Lung (tissue), 12 donors: ENCODE data around the gene C3orf18. TPM values are rescaled to one million over a fixed set of nuclear protein-coding genes. Genes with fewer than 3 reads are reported as not detected.
A peak's percentile ranks its signal among the peaks of the same experiment; 100 is the strongest.

Source experiments
- ATAC-seq: fragments of 200-7000 bp; cut with Tn5 transposase; one replicate; pipeline ENCODE4 v1.9.1; 2020; ENCODE audit warnings: moderate number of reproducible peaks; ENCODE audit not compliant: insufficient read depth, low FRiP score
- DNase-seq, 3 donors: peaks; one replicate each; pipeline ENCODE4 v3.0.0-alpha.2; 2013 to 2017
- H3K27ac ChIP-seq, 2 donors: one replicate each; pipeline ENCODE4 v1.5.1; 2013; ENCODE audit warnings: mild to moderate bottlenecking in 2 of 2, moderate library complexity in 2 of 2, control low read depth in 1 of 2, inconsistent platforms in 1 of 2, low read depth in 1 of 2, low read length in 1 of 2
- H3K27me3 ChIP-seq, 3 donors: one replicate each; pipeline ENCODE4 v1.5.1; 2013; ENCODE audit warnings: low read length in 2 of 3; ENCODE audit not compliant: control insufficient read depth in 3 of 3, insufficient read depth in 3 of 3
- H3K36me3 ChIP-seq, 4 donors: one replicate each; pipeline ENCODE4 v1.5.1; 2013; ENCODE audit warnings: low read length in 4 of 4, mild to moderate bottlenecking in 1 of 4, moderate library complexity in 1 of 4; ENCODE audit not compliant: control insufficient read depth in 4 of 4, insufficient read depth in 4 of 4
- H3K4me1 ChIP-seq, 5 donors: one replicate each; pipeline ENCODE4 v1.5.1; 2013; ENCODE audit warnings: low read length in 5 of 5, mild to moderate bottlenecking in 2 of 5, moderate library complexity in 1 of 5; ENCODE audit not compliant: control insufficient read depth in 5 of 5, insufficient read depth in 5 of 5
- H3K4me3 ChIP-seq: one replicate; pipeline ENCODE4 v1.5.1; 2013; ENCODE audit warnings: mild to moderate bottlenecking, control low read depth, moderate library complexity
- H3K9ac ChIP-seq, 2 donors: one replicate each; pipeline ENCODE4 v1.5.1; 2013; ENCODE audit warnings: low read length in 2 of 2, control low read depth in 1 of 2; ENCODE audit not compliant: insufficient read depth in 1 of 2
- H3K9me3 ChIP-seq, 4 donors: one replicate each; pipeline ENCODE4 v1.5.1; 2013; ENCODE audit warnings: low read length in 3 of 4, mild to moderate bottlenecking in 1 of 4, moderate library complexity in 1 of 4; ENCODE audit not compliant: control insufficient read depth in 4 of 4, insufficient read depth in 3 of 4
- CTCF ChIP-seq: IDR thresholded peaks from 2 replicates; pipeline ENCODE4 v1.5.1; 2012; ENCODE audit warnings: mild to moderate bottlenecking; ENCODE audit errors: control extremely low read depth, extremely low read depth
- WGBS, 2 donors: extraction: QIAGEN DNeasy Blood & Tissue Kit; methylation state at CpG; one replicate each; pipeline ENCODE4 v1.1.7; 2013; 5-methylcytosine and 5-hydroxymethylcytosine counted together
- polyA plus RNA-seq, 2 donors: library from polyadenylated mRNA; stranded (reverse); fragments of 200-250 nt; gene quantifications; one replicate each; pipeline ENCODE4 v1.2.1, GENCODE V29; 2013
- total RNA-seq, 2 donors: library from RNA; depleted of rRNA in 1 of 2; stranded (reverse); fragments of >200 nt in 1 of 2; gene quantifications; one replicate each; pipeline ENCODE4 v1.2.1, GENCODE V29; 2014 to 2021
- donor health status: control.
- donor health status: control.
- donor health status: Bipolar disorder and iron deficiency.
- donor health status: healthy.
- donor health status: DM: yes; HTN: yes; CAD: no.

The C3orf18 gene
- total and polyA plus RNA-seq, 4 donors: 2.7 to 7.0 (median 4.5) TPM

DNA sequence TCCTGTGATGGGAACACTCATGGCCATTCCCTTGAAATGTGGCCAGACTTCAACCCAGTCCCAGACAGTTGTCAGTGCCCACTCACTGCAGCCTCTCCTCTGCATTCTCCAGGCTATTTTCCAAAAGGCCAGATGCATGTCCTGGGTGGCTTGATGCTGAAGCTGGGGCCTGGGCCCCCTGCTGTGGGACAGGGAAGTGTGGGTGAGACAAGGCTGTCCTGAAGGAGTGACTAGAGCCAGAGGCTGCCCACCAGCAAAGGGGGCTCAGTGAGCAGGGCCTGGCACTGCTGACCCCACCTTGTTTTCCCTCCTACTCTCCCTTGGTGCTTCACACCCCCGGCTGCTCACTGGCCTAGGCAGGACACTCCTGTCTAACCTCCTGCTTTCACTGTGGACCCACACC lies 32.2 kb upstream of the C3orf18 start:
- 63 to 100% methylated on average over 1 of the region's 1 CpG for WGBS, 2 donors
- DNase-seq (peak in 1 of 3 donors; percentile 43), ATAC-seq (no peak)
- H3K9ac ChIP-seq: no peak overlapping the region
- no peaks in the 10 kb centered on the region for H3K9me3 ChIP-seq
- H3K27ac ChIP-seq: peak overlapping the region; percentile 92 to 98
- no peaks in the 10 kb centered on the region for H3K27me3 ChIP-seq
- no peak overlapping the region for H3K4me3 ChIP-seq
- peaks cover 0 to 8% (median 3%) of the 10 kb centered on the region in 4 donors for H3K36me3 ChIP-seq
- peaks cover 15 to 44% (median 37%) of the 10 kb centered on the region in 5 donors for H3K4me1 ChIP-seq
- no peak for TF ChIP-seq CTCF

- H3K4me3 ChIP-seq: no peak overlapping the region
- WGBS, 2 donors: 84 to 90% methylated on average over 6 of the region's 6 CpGs
These were observed 31.7 kb upstream of the C3orf18 start for GRCh38 chr3:50599115-50599715.

DNA sequence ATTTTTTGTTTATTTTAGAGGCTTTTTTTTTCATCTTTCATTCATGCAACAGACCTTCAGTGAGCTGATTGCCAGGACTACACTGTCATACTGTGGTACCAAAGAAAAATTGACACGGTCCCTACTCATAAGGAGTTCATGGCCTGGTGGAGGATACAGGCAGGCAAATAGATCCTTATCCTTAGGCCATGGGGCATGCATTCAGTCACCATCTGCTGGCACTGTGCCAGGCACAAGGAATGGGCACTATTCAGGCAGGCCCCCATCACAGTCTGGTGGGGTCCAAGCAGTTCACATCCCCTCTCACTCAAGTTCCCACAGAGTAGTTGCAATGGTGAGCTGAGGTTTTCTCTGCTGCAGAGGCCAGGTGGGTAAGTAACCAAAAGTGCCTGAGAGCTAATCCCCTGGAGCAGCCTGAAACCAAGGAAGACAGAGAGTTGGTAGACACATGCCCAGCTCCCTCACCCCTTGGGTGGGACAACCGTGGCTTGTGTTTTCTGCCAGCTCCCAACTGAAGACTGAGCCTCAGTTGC lies 26.8 kb upstream of the C3orf18 start:
- Histone ChIP-seq H3K36me3 (no peaks in the 10 kb centered on the region), H3K4me3 (no peak overlapping the region), H3K4me1 (peaks cover 0 to 19% (median 6%) of the 10 kb centered on the region in 5 donors), H3K9ac (peak overlapping the region in 1 of 2 donors; percentile 29), H3K27me3 (no peaks in the 10 kb centered on the region), H3K27ac (no peak overlapping the region), H3K9me3 (peaks cover 0 to 1% (median 0%) of the 10 kb centered on the region in 4 donors)
- TF ChIP-seq CTCF: no peak
- DNase-seq: no peak
- no peak for ATAC-seq
- 32 to 50% methylated on average over 2 of the region's 2 CpGs for WGBS, 2 donors

More at GRCh38 chr3:50599115-50599715, 31.7 kb upstream of the C3orf18 start:
- TF ChIP-seq CTCF: no peak
- ATAC-seq: no peak
- peaks cover 0 to 1% (median 0%) of the 10 kb centered on the region in 4 donors for H3K9me3 ChIP-seq
- no peak for DNase-seq
- H3K9ac ChIP-seq: no peak overlapping the region
- peak overlapping the region; percentile 92 to 98 for H3K27ac ChIP-seq
- H3K27me3 ChIP-seq: no peaks in the 10 kb centered on the region
- peaks cover 15 to 42% (median 37%) of the 10 kb centered on the region in 5 donors for H3K4me1 ChIP-seq
- peaks cover 0 to 3% (median 0%) of the 10 kb centered on the region in 4 donors for H3K36me3 ChIP-seq
